Measurements from ENCODE around the gene MFSD12.
A peak's percentile ranks its signal among the peaks of the same experiment; 100 is the strongest.

Gene MFSD12

DNA sequence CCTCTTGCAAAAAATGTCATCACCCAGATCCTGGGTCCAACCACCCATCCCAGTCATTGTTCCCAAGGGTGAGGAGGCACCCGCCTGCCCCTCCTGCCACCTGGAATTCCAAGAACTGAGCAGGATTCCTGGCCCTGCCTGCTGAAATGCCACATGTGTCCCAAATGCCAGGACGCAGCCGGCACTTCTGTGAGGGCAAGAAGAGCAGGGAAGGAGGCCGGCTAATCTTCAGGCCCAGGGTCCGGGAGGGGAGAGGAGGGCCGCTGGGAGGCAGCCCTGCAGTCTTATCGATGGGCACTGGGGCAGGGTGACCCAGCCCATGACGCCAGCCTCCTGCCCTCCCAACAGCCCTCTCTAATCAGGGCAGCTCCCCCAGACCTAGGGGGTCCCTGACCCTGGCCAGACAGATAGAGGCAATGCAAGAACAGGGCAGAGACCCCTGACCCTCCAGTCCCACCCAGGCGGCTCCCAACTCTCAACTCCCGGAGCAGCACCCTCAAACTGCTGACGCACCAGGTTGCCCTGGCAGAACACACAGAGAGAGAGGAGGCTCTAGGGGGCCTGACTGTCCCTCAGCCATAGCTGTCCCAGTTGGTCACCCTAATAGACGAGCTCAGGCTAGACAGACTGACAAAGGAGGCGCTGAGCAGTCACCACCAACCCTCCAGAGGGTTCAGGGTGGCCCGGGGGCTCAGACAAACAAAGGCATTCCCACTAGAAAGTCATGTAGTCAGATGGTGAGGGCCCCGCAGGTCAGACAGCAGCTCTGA is 1.5 kb downstream of the MFSD12 start:
- no peak for DNase-seq

- no peak for DNase-seq
Measured at GRCh38 chr19:3554254-3555083, 2.9 kb downstream of the MFSD12 start.

GRCh38 chr19:3551792-3552095 is 5.6 kb downstream of the MFSD12 start:
- no peak for DNase-seq

GRCh38 chr19:3550947-3551791 is 6.2 kb downstream of the MFSD12 start:
- DNase-seq: no peak

DNA sequence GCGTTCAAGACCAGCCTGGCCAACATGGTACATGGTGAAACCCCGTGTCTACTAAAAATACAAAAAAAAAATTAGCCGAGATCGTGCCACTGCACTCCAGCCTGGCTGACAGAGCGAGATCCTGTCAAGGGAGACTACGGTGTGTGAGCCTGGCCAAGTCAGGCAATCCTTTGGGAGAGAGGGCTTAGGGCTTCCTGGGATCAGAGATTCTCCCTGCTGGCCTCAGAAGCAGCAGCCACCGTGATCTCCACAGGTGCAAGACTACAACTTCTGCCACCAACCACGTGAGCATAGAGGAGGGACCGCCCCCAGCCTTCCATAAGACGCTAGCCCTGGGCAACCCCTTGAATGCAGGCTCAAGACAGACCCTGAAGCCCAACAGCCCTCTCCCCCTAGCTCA is 7.6 kb downstream of the MFSD12 start:
- no peak for DNase-seq

GRCh38 chr19:3548606-3549005 is 8.8 kb downstream of the MFSD12 start:
- no peak for DNase-seq

DNA sequence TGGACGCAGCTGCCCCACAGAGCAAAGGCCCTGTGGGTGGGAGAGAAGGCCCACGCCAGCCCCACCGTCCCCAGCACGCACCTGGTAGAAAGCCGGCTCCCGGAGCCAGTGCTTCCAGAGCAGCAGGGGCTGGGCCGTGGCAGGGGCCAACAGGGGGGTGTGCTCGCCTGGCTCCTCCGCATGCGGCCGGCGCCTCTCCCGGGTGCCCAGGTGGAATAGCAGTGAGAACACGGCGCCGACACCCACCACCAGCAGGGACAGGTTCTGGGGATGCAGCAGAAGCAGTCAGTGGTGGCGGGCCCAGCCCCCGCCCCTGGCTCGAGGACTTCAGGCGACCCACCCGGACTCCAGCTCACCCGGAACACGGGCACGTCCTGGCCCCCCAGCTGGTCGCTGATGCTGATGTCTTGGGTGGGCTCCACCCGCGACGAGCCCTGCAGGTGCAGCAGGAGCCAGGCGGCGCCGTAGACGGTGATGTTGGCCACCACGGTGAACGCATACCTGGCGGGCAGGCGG is 9.6 kb downstream of the MFSD12 start:
- no peak for DNase-seq

GRCh38 chr19:3547301-3547731 is 10.1 kb downstream of the MFSD12 start:
- DNase-seq: no peak

- no peak for DNase-seq
Measured at GRCh38 chr19:3546119-3546518, 11.3 kb downstream of the MFSD12 start.

DNA sequence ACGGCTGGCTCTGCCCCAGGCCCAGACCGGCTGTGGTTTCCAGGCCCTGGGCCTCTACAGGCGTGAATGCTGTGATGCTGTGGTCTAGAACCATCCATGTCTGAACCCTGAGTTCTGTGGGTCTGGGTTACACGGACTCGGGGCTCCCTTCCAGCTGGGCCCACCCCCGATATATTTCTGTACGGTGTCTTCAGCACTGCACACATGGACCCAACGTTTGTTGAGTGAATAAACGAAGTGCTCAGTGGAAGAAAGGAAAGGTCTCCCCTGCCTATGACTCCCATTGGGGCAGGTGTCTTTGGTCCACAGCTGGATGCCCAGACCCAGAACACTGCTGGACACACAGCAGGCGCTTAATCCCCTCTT is 11.7 kb downstream of the MFSD12 start:
- DNase-seq: no peak

- peak; percentile 72 for DNase-seq
Measured at GRCh38 chr19:3544742-3545668, 12.4 kb downstream of the MFSD12 start.

DNA sequence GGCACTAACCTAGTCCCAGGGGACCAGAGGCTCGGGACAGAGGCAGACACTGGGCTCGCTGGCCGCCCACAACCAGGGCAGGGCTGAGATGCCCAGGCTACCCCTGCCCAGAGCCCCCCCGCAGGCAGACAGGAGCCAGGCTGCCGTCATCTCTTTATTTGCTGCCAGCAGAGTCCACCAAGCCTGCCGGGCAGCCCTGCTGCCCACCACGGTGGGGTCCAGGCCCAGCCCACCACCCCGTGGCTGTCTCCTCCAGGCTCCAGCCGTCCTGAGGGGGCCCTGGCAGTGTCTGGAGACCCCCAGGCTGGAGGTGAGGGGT is 13.4 kb downstream of the MFSD12 start:
- DNase-seq: no peak

DNA sequence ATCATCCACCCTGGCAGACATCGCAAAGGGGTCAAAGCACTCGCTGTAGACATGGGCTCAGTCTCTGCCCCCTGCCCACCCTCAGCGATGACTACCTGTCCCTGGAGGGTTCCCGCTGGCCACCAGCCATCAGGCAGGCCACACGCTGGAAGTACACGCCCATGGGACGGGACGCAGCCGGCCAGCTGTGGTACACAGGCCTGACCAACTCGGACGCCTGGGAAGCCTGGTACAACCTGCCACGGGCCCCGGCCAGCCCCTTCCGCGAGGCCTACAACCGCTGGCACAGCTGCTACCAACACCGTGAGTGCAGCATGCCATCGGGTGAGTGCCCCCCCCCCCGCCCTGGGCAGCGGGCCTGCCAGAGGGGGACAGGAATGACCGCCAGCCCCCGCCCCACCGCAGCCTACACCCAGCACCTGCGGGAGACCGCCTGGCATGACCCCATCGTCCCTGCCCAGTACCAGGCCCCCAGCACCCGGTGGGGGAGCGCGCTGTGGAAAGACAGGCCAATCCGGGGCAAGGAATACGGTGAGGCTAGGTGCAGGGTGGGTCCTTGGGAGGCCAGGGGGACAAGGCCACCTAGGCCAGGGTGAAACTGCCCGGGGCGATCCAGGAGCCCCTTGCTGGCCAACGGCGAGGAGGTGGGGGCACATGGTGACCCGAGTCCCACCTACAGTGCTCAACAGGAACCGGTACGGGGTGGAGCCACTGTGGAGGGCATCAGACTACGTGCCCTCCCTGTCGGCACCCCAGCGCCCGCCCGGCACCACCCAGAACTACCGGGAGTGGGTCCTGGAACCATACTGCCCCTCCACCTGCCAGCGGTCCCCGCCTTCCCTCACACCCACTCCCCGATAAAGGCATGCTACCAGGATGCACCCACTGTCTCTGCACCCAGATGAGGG is 14.0 kb downstream of the MFSD12 start:
- no peak for DNase-seq

- DNase-seq: no peak
Measured at GRCh38 chr19:3539756-3540118, 17.6 kb downstream of the MFSD12 start.

DNA sequence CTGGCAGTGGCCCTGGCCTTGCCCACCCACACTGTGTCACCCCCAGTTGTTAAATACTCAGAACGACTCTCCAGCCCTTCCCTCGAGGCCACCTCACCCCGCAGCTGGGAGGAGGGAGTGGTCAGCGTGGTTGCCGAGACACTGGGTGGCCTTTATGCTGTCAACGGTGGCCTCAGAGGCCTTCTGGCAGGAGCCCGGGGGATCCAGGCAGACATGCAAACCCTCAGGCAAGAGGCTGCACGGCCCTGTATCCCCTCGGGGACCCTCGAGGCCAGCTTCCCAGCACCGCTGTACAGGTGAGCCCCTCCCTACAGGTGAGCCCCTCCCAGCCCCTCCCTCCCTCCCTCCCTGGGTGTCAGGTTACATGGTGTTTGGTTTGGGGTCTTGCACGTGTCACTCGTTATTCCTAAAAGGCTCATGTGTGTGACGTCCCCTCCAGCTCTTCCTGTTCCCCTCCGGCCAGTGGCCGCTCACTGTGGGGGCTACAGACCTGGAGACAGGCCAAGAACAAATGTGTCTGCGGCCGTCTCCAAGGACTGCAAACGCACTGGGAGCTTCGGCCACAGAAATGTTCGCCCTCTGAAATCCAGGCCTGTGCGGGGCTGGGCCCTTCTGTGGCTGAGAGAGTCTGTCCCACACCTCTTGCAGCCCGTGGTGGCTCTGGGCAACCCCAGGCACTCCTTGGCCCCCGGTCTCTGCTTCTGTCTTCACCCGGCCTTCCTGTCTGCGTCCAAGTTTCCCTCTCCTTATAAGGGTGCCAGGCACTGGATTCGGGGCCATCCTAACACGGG is 18.2 kb downstream of the MFSD12 start, which contains the start of gene TEKTIP1:
Gene TEKTIP1 (plus strand): TSS at position 210 of the 791 bp plus-strand sequence. CDS start 4 bp downstream, at position 214.
- no peak for DNase-seq

- no peak for DNase-seq
Measured at GRCh38 chr19:3538258-3538929, 19.0 kb downstream of the MFSD12 start.

GRCh38 chr19:3537438-3538240 is 19.7 kb downstream of the MFSD12 start:
- no peak for DNase-seq

DNA sequence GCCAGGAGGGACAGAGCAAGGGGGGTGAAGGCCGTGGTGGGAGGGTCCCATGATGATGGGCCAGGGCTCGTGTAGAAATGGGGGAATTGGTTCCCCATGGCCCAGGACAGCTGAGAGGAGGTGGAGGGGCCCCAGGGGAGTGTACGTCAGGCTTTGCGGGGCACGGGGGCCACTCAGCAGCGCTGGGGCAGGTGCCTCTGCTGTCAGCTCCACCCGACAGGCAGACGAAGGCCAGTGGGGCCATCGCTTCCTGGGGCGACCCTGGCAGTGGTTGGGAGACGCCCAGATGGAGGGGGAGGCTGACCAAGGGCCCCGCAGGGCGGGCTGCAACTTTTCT is 20.3 kb downstream of the MFSD12 start:
- DNase-seq: no peak

Data from OCI-M1 (cell line).